ENCODE data around the gene ZC2HC1B. TPM values are rescaled to one million over a fixed set of nuclear protein-coding genes. Genes with fewer than 3 reads are reported as not detected.
A peak's percentile ranks its signal among the peaks of the same experiment; 100 is the strongest.
"Not testable (repeated sequence)": the region's sequence is repeated elsewhere in the genome, so short reads cannot be mapped to it uniquely, and the experiment has no call there.

Gene ZC2HC1B
- total RNA-seq, 1 donor: not detected

DNA sequence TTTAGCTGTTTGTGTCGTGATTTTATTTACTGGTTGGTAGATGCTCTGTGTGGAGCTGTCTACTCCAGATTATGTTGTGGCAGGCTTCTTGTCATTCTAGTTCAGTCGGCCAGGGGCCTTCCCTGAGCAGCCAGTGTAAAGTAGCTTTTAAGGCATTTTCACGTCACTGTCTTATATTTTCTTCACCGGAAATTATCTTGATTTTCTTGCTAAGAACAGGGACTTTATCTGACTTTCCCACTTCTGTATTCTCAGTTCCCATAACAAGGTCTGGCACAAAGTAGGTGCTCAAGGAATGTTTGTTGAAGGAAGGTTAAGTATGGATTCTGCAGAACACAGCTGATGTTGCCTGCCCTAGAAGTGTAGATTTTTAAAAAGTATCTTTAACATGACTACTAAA is 20.3 kb upstream of the ZC2HC1B start:
- TF ChIP-seq, protein P1, sequence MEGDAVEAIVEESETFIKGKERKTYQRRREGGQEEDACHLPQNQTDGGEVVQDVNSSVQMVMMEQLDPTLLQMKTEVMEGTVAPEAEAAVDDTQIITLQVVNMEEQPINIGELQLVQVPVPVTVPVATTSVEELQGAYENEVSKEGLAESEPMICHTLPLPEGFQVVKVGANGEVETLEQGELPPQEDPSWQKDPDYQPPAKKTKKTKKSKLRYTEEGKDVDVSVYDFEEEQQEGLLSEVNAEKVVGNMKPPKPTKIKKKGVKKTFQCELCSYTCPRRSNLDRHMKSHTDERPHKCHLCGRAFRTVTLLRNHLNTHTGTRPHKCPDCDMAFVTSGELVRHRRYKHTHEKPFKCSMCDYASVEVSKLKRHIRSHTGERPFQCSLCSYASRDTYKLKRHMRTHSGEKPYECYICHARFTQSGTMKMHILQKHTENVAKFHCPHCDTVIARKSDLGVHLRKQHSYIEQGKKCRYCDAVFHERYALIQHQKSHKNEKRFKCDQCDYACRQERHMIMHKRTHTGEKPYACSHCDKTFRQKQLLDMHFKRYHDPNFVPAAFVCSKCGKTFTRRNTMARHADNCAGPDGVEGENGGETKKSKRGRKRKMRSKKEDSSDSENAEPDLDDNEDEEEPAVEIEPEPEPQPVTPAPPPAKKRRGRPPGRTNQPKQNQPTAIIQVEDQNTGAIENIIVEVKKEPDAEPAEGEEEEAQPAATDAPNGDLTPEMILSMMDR (IDR thresholded peaks at IDR 0.05; ENCODE audit: insufficient read depth, low read depth, low read length): no peak
- no peak for DNase-seq (ENCODE audit: low read depth)
- peak overlapping the region; percentile 75 for H3K4me3 ChIP-seq (ENCODE audit: low read depth, low read length)

DNA sequence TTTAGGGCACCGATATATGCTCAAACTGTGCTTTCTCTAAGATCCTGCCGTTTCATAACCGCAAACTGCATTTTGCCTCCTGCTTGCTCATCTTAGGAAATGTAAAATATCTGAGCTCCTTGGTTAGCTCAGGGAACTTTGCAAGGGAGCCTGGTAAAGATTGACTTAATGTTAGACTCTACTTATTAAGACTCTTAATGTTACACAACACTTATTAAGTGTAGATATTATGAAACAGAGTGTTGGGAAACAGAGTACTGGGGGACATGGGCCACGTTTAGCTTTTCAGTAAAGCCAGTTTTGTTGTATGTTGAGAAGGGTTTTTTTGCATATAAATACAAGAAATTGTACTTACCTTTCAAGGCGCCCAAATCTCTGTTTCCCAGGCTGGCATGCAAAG is 19.2 kb upstream of the ZC2HC1B start:
- DNase-seq (ENCODE audit: low read depth): peak; percentile 58
- no peak overlapping the region for H3K4me3 ChIP-seq (ENCODE audit: low read depth, low read length)
- TF ChIP-seq, protein P1 (IDR thresholded peaks at IDR 0.05; ENCODE audit: insufficient read depth, low read depth, low read length): no peak

DNA sequence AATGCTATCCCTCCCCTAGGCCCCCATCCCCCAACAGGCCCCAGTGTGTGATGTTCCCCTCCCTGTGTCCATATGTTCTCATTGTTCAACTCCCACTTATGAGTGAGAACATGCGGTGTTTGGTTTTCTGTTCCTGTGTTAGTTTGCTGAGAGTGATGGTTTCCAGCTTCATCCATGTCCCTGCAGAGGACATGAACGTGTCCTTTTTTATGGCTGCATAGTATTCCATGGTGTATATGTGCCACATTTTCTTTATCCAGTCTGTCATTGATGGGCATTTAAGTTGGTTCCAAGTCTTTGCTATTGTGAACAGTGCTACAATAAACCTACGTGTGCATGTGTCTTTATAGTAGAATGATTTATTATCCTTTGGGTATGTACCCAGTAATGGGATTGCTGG is 12.6 kb upstream of the ZC2HC1B start:
- not testable (repeated sequence) for H3K4me3 ChIP-seq (ENCODE audit: low read depth, low read length); DNase-seq (ENCODE audit: low read depth)

DNA sequence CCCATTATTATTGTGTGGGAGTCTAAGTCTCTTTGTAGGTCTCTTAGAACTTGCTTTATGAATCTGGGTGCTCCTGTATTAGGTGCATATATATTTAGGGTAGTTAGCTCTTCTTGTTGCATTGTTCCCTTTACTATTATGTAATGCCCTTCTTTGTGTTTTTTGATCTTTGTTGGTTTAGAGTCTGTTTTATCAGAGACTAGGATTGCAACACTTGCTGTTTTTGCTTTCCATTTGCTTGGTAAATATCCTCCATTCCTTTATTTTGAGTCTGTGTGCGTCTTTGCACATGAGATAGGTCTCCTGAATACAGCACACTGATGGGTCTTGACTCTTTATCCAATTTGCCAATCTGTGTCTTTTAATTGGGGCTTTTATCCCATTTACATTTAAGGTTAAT is 9.2 kb upstream of the ZC2HC1B start:
- not testable (repeated sequence) for H3K4me3 ChIP-seq (ENCODE audit: low read depth, low read length); DNase-seq (ENCODE audit: low read depth)

DNA sequence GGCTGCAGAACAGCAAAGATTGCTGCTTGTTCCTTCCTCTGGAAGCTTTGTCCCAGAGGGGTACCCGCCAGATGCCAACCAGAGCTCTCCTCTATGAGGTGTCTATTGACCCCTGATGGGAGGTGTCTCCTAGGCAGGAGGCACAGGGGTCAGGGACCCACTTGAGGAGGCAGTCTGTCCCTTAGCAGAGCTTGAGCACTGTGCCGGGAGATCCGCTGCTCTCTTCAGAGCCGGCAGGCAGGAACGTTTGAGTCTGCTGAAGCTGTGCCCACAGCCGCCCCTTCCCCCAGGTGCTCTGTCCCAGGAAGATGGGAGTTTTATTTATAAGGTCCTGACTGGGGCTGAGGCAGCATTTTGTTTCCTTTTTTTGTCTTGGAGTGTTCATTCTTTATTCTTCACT is 7.5 kb upstream of the ZC2HC1B start:
- not testable (repeated sequence) for H3K4me3 ChIP-seq (ENCODE audit: low read depth, low read length); DNase-seq (ENCODE audit: low read depth)

DNA sequence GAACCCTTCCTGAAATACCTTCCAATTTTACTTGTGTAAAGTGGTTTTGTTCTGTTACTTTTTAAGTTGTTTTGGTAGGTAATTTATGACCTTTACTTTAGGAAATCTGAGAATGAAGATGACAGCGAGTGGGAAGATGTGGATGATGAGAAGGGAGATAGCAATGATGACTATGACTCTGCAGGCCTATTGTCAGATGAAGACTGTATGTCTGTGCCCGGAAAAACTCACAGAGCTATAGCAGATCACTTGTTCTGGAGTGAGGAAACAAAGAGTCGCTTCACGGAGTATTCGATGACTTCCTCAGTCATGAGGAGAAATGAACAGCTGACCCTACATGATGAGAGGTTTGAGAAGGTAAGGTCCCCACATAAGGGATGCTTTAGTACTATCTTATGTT is 6.6 kb upstream of the ZC2HC1B start:
- TF ChIP-seq, protein P1 (IDR thresholded peaks at IDR 0.05; ENCODE audit: insufficient read depth, low read depth, low read length): no peak
- no peak for DNase-seq (ENCODE audit: low read depth)
- H3K4me3 ChIP-seq (ENCODE audit: low read depth, low read length): no peak overlapping the region

DNA sequence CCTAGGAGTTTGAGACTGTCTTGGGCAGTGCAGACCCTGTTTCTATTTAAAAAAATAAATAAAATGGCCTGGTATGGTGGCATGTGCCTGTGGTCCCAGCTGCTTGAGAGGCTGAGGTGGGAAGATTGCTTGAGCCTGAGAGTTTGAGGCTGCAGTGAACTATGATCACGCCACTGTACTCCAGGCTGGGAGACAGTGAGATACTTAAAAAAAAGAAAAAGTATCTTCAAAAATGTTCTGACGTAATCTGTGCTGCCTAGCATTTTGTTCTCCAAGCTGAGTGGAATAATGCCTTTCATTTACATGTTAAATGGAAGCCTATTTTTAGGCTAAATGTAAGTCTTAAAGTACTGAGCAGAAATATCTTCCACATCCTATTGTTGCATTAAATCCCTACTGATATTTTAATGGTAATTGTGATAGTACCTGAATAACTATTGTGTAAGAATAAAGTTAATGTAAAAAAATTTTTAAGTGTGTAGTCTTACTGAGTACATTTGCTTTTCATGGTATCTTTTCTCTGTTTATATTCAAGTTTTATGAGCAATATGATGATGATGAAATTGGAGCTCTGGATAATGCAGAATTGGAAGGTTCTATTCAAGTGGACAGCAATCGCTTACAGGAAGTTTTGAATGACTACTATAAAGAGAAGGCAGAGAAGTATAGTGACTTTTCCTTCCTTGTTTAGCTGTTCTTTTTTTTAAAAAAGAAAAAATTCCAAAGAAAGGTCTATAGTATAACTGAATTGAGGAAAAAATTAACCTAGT is 4.2 kb upstream of the ZC2HC1B start:
- TF ChIP-seq, protein P1 (IDR thresholded peaks at IDR 0.05; ENCODE audit: insufficient read depth, low read depth, low read length): no peak
- peak; percentile 49 for DNase-seq (ENCODE audit: low read depth)
- no peak overlapping the region for H3K4me3 ChIP-seq (ENCODE audit: low read depth, low read length)

DNA sequence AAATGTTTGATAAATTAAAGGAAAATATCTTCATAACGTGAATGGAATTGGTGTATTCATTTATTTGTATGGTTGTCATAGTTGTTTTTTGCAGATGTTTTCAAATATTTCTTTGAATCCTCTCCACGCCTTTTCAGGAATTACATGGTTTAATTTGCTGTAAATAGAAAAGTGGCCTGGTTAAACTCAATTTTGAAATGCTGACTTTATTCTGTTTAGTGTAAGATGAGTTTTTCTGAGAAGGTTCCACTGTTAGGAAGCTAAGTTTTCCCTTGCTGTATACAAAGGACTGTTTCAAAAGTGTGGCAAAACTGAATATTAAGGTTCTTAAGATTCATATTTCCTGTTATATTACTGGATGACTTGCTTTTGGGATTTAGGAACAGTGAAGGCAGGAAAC is 503 bp upstream of the ZC2HC1B start:
- TF ChIP-seq, protein P1 (IDR thresholded peaks at IDR 0.05; ENCODE audit: insufficient read depth, low read depth, low read length): no peak
- H3K4me3 ChIP-seq (ENCODE audit: low read depth, low read length): no peak overlapping the region
- DNase-seq (ENCODE audit: low read depth): peak; percentile 58

All from fibroblast of villous mesenchyme (primary cell).